K562 (cell line): ENCODE data around the gene RCSD1. TPM values are rescaled to one million over a fixed set of nuclear protein-coding genes. Genes with fewer than 3 reads are reported as not detected.
A peak's percentile ranks its signal among the peaks of the same experiment; 100 is the strongest.

Source experiments
- ATAC-seq: fragments of 200-7000 bp; cut with Tn5 transposase; 3 replicates; pipeline ENCODE4 v1.9.1; 2020; ENCODE audit warnings: moderate library complexity
- BruUV-seq: library from RNA; stranded (reverse); fragments of 400-500 nt; replicated peaks from 2 replicates; lab custom pipeline; 2021; lab: Mats Ljungman, UMichigan
- CTCF ChIA-PET: fragments of 300-600 bp; formaldehyde crosslinking; extraction: SDS; loops from one replicate; lab custom pipeline; 2021; ENCODE audit warnings: low intra/inter-chr PET ratio; lab: Yijun Ruan, JAX
- POLR2A ChIA-PET: fragments of 300-600, 350-650 bp; sonication (Branson Sonifier 250); formaldehyde crosslinking; extraction: SDS; loops from one replicate; lab custom pipeline; 2021; ENCODE audit warnings: antibody characterized with exemption, inconsistent platforms; lab: Yijun Ruan, JAX
- DNase-seq, 4 experiments: peaks; one replicate each; pipeline versions ENCODE4 v3.0.0 to v3.0.0-alpha.2; 2011 to 2018; ENCODE audit warnings: low spot score in 3 of 4, mixed read lengths in 3 of 4; ENCODE audit errors: extremely low read depth in 1 of 4
- FAIRE-seq: peaks from 2 replicates; lab custom pipeline; 2011; peaks lifted over from hg19 to GRCh38; lab: Jason Lieb, UNC
- H2AFZ ChIP-seq: 2 replicates; pipeline ENCODE4 v1.6.0; 2011; ENCODE audit warnings: low read depth, low read length, control low read depth, inconsistent platforms
- H3K27ac ChIP-seq: fragments of 200-600 bp; 3 replicates; pipeline ENCODE4 v1.8.0; 2011; ENCODE audit warnings: low read depth, mild to moderate bottlenecking, control low read depth, inconsistent platforms, low read length, moderate library complexity, mixed read lengths; ENCODE audit errors: extremely low read depth
- H3K27me3 ChIP-seq, 2 experiments: fragments of 300-600 bp in 1 of 2; 2 replicates in 1 of 2; 3 replicates in 1 of 2; pipeline versions ENCODE4 v1.6.0 to v1.8.0; 2011; ENCODE audit warnings: inconsistent platforms in 2 of 2, low read length in 2 of 2, mild to moderate bottlenecking in 1 of 2, mixed read lengths in 1 of 2, moderate library complexity in 1 of 2; ENCODE audit not compliant: control insufficient read depth in 2 of 2, insufficient read depth in 2 of 2
- H3K36me3 ChIP-seq: fragments of 300-600 bp; 3 replicates; pipeline ENCODE4 v1.8.0; 2011; ENCODE audit warnings: mild to moderate bottlenecking, low read length, inconsistent platforms; ENCODE audit not compliant: control insufficient read depth, insufficient read depth
- H3K4me1 ChIP-seq, 2 experiments: fragments of 200-600 bp in 1 of 2; replicated peaks in 1 of 2; 2 replicates in 1 of 2; 3 replicates in 1 of 2; pipeline versions ENCODE4 v1.5.1 to v1.8.0; 2011; ENCODE audit warnings: inconsistent platforms in 2 of 2, low read length in 2 of 2, mild to moderate bottlenecking in 1 of 2, mixed read lengths in 1 of 2, moderate library complexity in 1 of 2; ENCODE audit not compliant: control insufficient read depth in 2 of 2, insufficient read depth in 2 of 2
- H3K4me2 ChIP-seq: 2 replicates; pipeline ENCODE4 v1.6.1; 2011; ENCODE audit warnings: low read length, control low read depth, inconsistent platforms, mixed read lengths; ENCODE audit not compliant: insufficient read depth
- H3K4me3 ChIP-seq: fragments of 200-600 bp; sonication (generic), shearing (Covaris generic); 2 replicates; pipeline ENCODE4 v1.5.1; 2016; ENCODE audit warnings: control low read depth, inconsistent platforms
- H3K79me2 ChIP-seq: fragments of 200-600 bp; 3 replicates; pipeline ENCODE4 v1.8.0; 2011; ENCODE audit warnings: low read length, inconsistent platforms; ENCODE audit not compliant: control insufficient read depth, insufficient read depth
- H3K9ac ChIP-seq, 2 experiments: 2 replicates each; pipeline versions ENCODE4 v1.6.0 to v1.6.1; 2011; ENCODE audit warnings: low read depth in 2 of 2, low read length in 2 of 2, control low read depth in 1 of 2, inconsistent platforms in 1 of 2, mild to moderate bottlenecking in 1 of 2, mixed read lengths in 1 of 2; ENCODE audit not compliant: insufficient read depth in 1 of 2
- H3K9me1 ChIP-seq: one replicate; pipeline ENCODE4 v1.6.0; 2011; ENCODE audit warnings: inconsistent platforms, mild to moderate bottlenecking, low read length, moderate library complexity; ENCODE audit not compliant: control insufficient read depth, insufficient read depth
- H3K9me3 ChIP-seq: replicated peaks from 2 replicates; pipeline ENCODE4 v1.5.1; 2011; ENCODE audit warnings: low read depth, low read length, inconsistent platforms; ENCODE audit not compliant: control insufficient read depth, insufficient read depth
- H4K20me1 ChIP-seq: replicated peaks from 2 replicates; pipeline ENCODE4 v1.6.1; 2011; ENCODE audit warnings: low read length, inconsistent platforms, mixed read lengths; ENCODE audit not compliant: control insufficient read depth, insufficient read depth
- ARID1B ChIP-seq: fragments of 450-650 bp; IDR thresholded peaks from 2 replicates; pipeline ENCODE4 v1.6.1; 2016; ENCODE audit warnings: antibody characterized with exemption, mild to moderate bottlenecking, inconsistent platforms
- ARID3B ChIP-seq: fragments of 250-450 bp; sonication (Bioruptor Pico); IDR thresholded peaks from 2 replicates; pipeline ENCODE4 v1.4.0; 2020; ENCODE audit warnings: borderline replicate concordance
- BCL6 ChIP-seq: fragments of 250-450 bp; sonication (Bioruptor Pico); IDR thresholded peaks from 2 replicates; pipeline ENCODE4 v1.4.0; 2020
- BRD9 ChIP-seq: fragments of 450-650 bp; IDR thresholded peaks from 2 replicates; pipeline ENCODE4 v1.6.1; 2018; ENCODE audit warnings: low read depth; ENCODE audit not compliant: partially characterized antibody
- DMBX1 ChIP-seq: fragments of 250-450 bp; sonication (Bioruptor Pico); IDR thresholded peaks from 2 replicates; pipeline ENCODE4 v1.8.0; 2022; ENCODE audit warnings: inconsistent platforms, mild to moderate bottlenecking, moderate library complexity, borderline replicate concordance
- DPF2 ChIP-seq: fragments of 450-650 bp; IDR thresholded peaks from 2 replicates; pipeline ENCODE4 v1.6.1; 2016
- E2F3 ChIP-seq: fragments of 250-450 bp; sonication (Bioruptor Pico); IDR thresholded peaks from 2 replicates; pipeline ENCODE4 v1.4.0; 2020; ENCODE audit warnings: mild to moderate bottlenecking
- ERF ChIP-seq: fragments of 450-650 bp; formaldehyde crosslinking; IDR thresholded peaks from 2 replicates; pipeline ENCODE4 v1.4.0; 2020; ENCODE audit warnings: mild to moderate bottlenecking, mixed read lengths
- HDAC3 ChIP-seq: fragments of 450-650 bp; IDR thresholded peaks from 2 replicates; pipeline ENCODE4 v1.6.1; 2018; ENCODE audit warnings: borderline replicate concordance, mild to moderate bottlenecking, moderate library complexity; ENCODE audit not compliant: partially characterized antibody
- JUND ChIP-seq, 2 experiments: IDR thresholded peaks; 2 replicates in 1 of 2; 3 replicates in 1 of 2; pipeline ENCODE4 v1.6.1; 2011; ENCODE audit warnings: borderline replicate concordance in 2 of 2, low read depth in 2 of 2, low read length in 2 of 2, improper control_type of control experiment in 1 of 2, missing biosample characterization in 1 of 2, missing genetic modification characterization in 1 of 2, missing genetic modification reagents in 1 of 2
- KDM5B ChIP-seq: fragments of 200-600 bp; sonication (generic); IDR thresholded peaks from 2 replicates; pipeline ENCODE4 v1.6.1; 2012; ENCODE audit warnings: low read depth, mild to moderate bottlenecking, moderate library complexity, low read length, control low read depth, inconsistent platforms; ENCODE audit not compliant: insufficient replicate concordance
- MAZ ChIP-seq, 2 experiments: fragments of 450-650 bp in 1 of 2; sonication (generic) in 1 of 2; formaldehyde crosslinking; IDR thresholded peaks in 1 of 2; conservative IDR thresholded peaks in 1 of 2; 2 replicates each; pipeline versions ENCODE4 v1.4.0 to v1.5.0; 2020; ENCODE audit warnings: mild to moderate bottlenecking in 1 of 2, missing genetic modification reagents in 1 of 2
- NCOA2 ChIP-seq, 2 experiments: fragments of 450-650 bp; IDR thresholded peaks; 2 replicates each; pipeline ENCODE4 v1.6.1; 2018; ENCODE audit warnings: mild to moderate bottlenecking in 2 of 2, moderate library complexity in 1 of 2; ENCODE audit not compliant: partially characterized antibody in 2 of 2
- PML ChIP-seq: IDR thresholded peaks from 2 replicates; pipeline ENCODE4 v1.6.1; 2012; ENCODE audit warnings: low read length, inconsistent platforms
- RBM17 ChIP-seq: fragments of 200-400 bp; formaldehyde crosslinking; IDR thresholded peaks from 2 replicates; pipeline ENCODE4 v1.6.1; 2017; ENCODE audit warnings: low read depth, mild to moderate bottlenecking, low read length, borderline replicate concordance
- SAFB2 ChIP-seq: fragments of 200-400 bp; formaldehyde crosslinking; IDR thresholded peaks from 2 replicates; pipeline ENCODE4 v1.6.1; 2018; ENCODE audit warnings: borderline replicate concordance, low read length, low read depth, moderate library complexity; ENCODE audit not compliant: severe bottlenecking
- TAL1 ChIP-seq: fragments of 450-650 bp; IDR thresholded peaks from 2 replicates; pipeline ENCODE4 v1.6.1; 2016; ENCODE audit warnings: mild to moderate bottlenecking
- ZBTB49 ChIP-seq: sonication (generic); formaldehyde crosslinking; IDR thresholded peaks from 2 replicates; pipeline ENCODE4 v1.8.0; 2022; ENCODE audit warnings: missing genetic modification reagents, mild to moderate bottlenecking, borderline replicate concordance
- ZNF184 ChIP-seq: sonication (generic); formaldehyde crosslinking; IDR thresholded peaks from 2 replicates; pipeline ENCODE4 v1.5.0; 2020; ENCODE audit warnings: missing genetic modification reagents
- ZNF586 ChIP-seq: fragments of 450-650 bp; formaldehyde crosslinking; conservative IDR thresholded peaks from 2 replicates; pipeline ENCODE4 v1.4.0; 2020; ENCODE audit warnings: mild to moderate bottlenecking, moderate library complexity
- WGBS: fragments of 100-300 bp; shearing (Covaris generic); methylation state at CpG from one replicate; pipeline ENCODE4 v1.1.6; 2016; ENCODE audit warnings: low coverage, mixed read lengths; ENCODE audit not compliant: insufficient coverage; ENCODE audit errors: missing lambda C conversion rate; 5-methylcytosine and 5-hydroxymethylcytosine counted together
- in situ Hi-C: fragments of 300-500 bp; cut with MboI; formaldehyde crosslinking; loops from 4 replicates; pipeline ENCODE4 v1.15.0; 2018; ENCODE audit warnings: inconsistent platforms, mixed read lengths
- intact Hi-C: fragments of 100-400 bp; cut with micrococcal nuclease; formaldehyde crosslinking; loops from 2 replicates; pipeline ENCODE4 v1.14.2; 2022
- polyA plus RNA-seq, 8 experiments: library from polyadenylated mRNA; depleted of rRNA in 4 of 8; stranded (reverse) in 5 of 8; unstranded in 3 of 8; fragments of >200 nt; fragmentation: Nextera tagmentation in 2 of 8; fragmentation: Illumina TruSeq in 1 of 8; extraction: Ambion mirVana in 2 of 8; extraction: Trizol in 1 of 8; gene quantifications; 2 replicates each; pipeline versions ENCODE4 v1.2.1 to v1.2.3, GENCODE V29; 2011 to 2014; ENCODE audit warnings: inconsistent platforms in 1 of 8, missing spikeins in 1 of 8
- total RNA-seq, 7 experiments: library from RNA; depleted of rRNA in 6 of 7; stranded (reverse); fragments of >200 nt in 6 of 7; fragmentation: Illumina TruSeq in 2 of 7; extraction: Trizol in 2 of 7; gene quantifications; 2 replicates each; pipeline versions ENCODE4 v1.2.1 to v1.2.3, GENCODE V29; 2011 to 2021; ENCODE audit warnings: low replicate concordance in 1 of 7

Gene RCSD1
- total and polyA plus RNA-seq, 9 of the 15 experiments (the other 6 are each of a cell fraction or from before 2014, with no cell fraction given) = 7.8 to 69.8 (median 45.3) TPM

GRCh38 chr1:167645140-167645541, 15.1 kb downstream of the RCSD1 start:
- Histone ChIP-seq H3K9me1 (no peaks in the 10 kb centered on the region), H3K4me2 (no peak overlapping the region), H3K9me3 (no peaks in the 10 kb centered on the region), H3K79me2 (peaks cover 19% of the 10 kb centered on the region), H3K27ac (no peak overlapping the region), H3K27me3 (no peaks in the 10 kb centered on the region), H4K20me1 (peaks cover 3% of the 10 kb centered on the region; the same call in 1 of the 2 replicates), H3K9ac (no peak overlapping the region), H3K36me3 (peaks cover 34% of the 10 kb centered on the region), H2AFZ (no peak overlapping the region), H3K4me1 (peaks cover 11 to 39% of the 10 kb centered on the region in 2 experiments; a peak in 4 of 5 replicates), H3K4me3 (no peak overlapping the region)
- in situ Hi-C loops = no loop called here
- 34% methylated on average over 3 of the region's 3 CpGs for WGBS
- FAIRE-seq = no peak
- POLR2A ChIA-PET = interaction anchor here (0.6 to 6.9 kb wide), 5 partner anchors 11 to 165 kb away, joined by 3 to 93 read pairs (median 4); partner anchors contain the start of gene RCSD1
- CTCF ChIA-PET = no interaction called here
- intact Hi-C loops = no loop called here
- DNase-seq = no peak
- no TSS peak for BruUV-seq
- no peak; the same call in 2 of the 3 replicates for ATAC-seq
- TF ChIP-seq BRD9 = no peak
- TF ChIP-seq PML = peak; percentile 56; the same call in 1 of the 2 replicates
- no peak for TF ChIP-seq ZBTB49 (CRISPR knock-in tag)
- no peak for TF ChIP-seq ZNF586 (CRISPR knock-in tag)
- TF ChIP-seq E2F3 (CRISPR knock-in tag) = no peak
- TF ChIP-seq ARID1B = peak; percentile 79
- no peak for TF ChIP-seq HDAC3
- TF ChIP-seq SAFB2 = no peak
- TF ChIP-seq NCOA2 (IDR thresholded peaks at IDR 0.05; ENCODE audit: partially characterized antibody in 2 of 2) = no peak
- TF ChIP-seq ZNF184 (CRISPR knock-in tag) = no peak
- no peak for TF ChIP-seq ARID3B (CRISPR knock-in tag)
- peak; percentile 59 for TF ChIP-seq TAL1
- TF ChIP-seq BCL6 (CRISPR knock-in tag) = no peak
- no peak for TF ChIP-seq RBM17
- TF ChIP-seq KDM5B = no peak
- no peak for TF ChIP-seq MAZ (CRISPR knock-in tag; conservative IDR thresholded peaks at IDR 0.05 in 1 of 2, IDR thresholded peaks at IDR 0.05 in 1 of 2)
- TF ChIP-seq DPF2 = peak; percentile 70
- no peak for TF ChIP-seq DMBX1 (CRISPR knock-in tag)
- TF ChIP-seq ERF = no peak
- peak; percentile 19; the same call in 1 of the 2 replicates for TF ChIP-seq JUND (IDR thresholded peaks at IDR 0.05; ENCODE audit: borderline replicate concordance, low read depth, low read length)
- TF ChIP-seq JUND (tag; IDR thresholded peaks at IDR 0.05; ENCODE audit: borderline replicate concordance, low read depth, low read length) = no peak; the same call in 2 of the 3 replicates
